NK-92 (cell line): ENCODE measurements around the gene ADCY9.
"Not testable (repeated sequence)": the region's sequence is repeated elsewhere in the genome, so short reads cannot be mapped to it uniquely, and the experiment has no call there.

Experiments used
- DNase-seq: peaks from one replicate; lab custom pipeline; 2025; ENCODE audit not compliant: unreplicated experiment; lab: John Stamatoyannopoulos, UW

The ADCY9 gene

DNA sequence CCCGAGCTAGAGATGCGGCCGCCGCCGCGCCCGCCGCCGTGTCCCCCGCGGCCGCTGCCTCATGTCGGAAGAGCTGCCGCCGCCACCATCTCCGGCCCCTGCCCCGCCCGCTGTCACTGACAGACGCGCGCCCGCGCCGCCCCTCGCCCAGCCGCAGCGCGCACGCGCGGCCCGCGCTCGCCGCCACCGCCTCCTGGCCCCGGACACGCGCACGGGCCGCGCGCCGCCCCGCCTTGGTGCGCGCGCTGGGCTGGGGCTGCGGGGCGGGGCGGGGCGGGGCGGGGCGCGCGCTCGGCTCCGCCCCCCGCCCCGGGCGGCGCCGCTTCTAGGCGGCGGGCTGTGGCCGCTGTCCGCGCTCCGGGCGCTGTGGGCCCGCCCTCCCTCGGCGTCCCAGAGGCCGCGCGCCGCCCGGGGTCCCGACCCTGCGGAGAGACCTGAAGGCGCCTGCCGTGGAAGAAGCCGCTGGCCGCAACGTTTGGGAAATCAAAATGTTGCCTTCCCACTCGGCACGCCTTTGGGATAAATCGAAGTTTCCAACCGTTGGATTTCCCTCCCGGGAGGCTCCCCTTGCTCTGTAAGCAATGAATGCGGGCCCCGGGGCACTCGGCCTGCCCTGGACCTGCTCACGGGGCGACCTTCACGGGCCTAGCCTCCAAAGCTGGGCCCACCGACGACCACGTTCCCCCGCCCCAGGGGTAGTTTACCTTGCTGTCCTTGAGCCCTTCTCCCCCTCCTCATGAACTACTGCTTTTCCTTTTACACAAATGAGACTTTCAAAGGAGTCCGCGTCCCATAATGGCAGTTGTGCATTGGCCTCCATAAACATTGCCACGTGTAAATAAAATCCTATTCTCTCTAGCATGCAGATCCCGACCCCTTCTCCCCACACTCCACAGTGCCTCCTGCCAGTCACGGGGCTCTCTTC is at the start of gene ADCY9:
ADCY9 (minus strand) TSS at position 118 of the 925 bp plus-strand sequence. CDS start 1,000 bp downstream, outside the sequence.
- DNase-seq = no peak

DNA sequence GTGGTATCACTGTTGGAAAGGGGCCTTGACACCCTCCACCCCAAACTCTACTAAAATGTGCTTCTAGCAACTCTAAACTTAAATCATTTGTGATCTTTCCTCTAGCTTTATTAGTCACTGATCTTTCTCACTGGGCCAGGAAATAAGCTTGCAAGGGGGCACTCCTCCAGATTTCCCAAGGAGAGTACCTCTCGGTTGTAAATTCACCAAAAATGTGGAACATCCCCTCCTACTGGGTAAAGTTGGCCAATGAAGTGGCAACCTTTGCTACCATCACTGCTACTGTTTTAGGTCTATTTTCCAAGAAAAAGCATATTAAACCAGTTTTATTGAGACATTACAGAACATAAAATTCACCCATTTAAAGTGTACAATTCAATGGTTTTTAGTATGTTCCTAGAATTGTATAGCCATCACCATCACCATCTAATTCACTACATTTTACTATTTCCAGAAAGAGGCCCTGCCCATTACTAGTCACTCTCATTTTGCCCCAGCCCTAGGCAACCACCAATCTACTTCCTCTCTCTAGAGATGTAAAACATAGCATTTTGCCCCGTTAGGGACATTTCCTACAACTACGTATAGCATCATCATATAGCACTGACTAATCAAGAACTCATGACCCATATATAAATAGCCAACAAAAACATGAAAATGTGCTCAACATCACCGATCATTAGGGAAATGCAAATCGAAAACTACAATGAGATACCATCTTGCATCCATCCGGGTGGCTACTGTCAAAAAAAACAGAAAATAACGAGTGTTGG is 44.6 kb upstream of the ADCY9 start:
- DNase-seq = no peak

DNA sequence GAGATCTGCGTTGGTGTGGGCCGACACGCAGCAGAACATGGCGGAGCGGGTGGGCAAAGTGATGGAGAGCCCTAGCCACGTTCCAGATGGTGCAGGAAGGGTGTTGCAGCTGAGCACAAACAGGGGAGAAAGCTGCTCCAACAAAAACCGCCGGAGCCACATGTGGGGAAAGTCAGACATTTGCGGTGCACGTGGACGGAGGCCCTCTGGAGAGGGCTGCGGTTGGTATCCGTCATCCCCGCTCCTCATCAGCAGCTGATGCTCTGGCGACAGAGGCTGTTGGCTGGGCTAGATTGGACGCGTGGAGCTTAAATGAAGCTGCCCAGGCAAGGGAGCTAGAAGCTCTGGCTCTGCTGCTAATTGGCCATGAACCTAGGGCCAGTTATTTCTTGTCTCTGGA is 43.5 kb upstream of the ADCY9 start:
- no peak for DNase-seq

DNA sequence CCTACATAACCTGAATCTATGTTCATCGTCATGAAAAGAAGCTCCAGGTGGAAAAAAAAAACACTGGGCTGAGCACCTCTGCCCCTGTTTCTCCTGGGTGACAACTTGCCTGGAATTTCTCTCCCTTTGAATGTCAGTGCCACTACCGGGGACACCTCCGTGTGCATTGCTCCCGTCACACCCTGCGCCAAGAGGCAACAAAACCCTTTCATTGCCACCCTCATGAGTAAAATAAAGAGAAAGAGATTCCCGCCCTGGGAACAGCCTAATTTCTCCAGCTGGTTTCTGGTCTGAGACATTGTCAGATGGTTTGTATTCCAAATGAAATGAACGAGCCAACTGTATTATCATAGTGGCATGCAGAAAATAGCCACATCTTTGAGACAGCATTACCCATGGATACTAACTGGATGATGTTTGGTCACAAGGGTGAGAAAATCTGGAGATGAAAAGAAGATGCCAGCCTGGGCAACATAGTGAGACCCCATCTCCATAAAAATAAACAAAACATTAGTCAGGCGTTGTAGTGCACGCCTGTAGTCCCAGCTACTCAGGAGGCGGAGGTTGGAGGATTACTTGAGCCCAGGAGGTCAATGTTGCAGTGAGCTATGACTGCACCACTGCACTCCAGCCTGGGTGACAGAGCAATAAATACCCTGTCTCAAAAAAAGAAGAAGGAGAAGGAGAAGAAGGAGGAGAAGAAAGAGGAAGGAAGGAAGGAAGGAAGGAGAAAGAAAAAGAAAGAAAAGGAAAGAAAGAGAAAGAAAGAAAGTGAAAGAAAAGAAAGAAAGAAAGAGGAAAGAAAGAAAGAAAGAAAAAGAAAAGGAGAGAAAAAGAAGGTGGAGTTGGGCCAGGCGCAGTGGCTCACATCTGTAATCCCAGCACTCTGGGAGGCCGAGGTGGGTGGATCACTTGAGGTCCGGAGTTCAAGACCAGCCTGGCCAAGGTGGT is 42.2 kb upstream of the ADCY9 start:
- no peak for DNase-seq

DNA sequence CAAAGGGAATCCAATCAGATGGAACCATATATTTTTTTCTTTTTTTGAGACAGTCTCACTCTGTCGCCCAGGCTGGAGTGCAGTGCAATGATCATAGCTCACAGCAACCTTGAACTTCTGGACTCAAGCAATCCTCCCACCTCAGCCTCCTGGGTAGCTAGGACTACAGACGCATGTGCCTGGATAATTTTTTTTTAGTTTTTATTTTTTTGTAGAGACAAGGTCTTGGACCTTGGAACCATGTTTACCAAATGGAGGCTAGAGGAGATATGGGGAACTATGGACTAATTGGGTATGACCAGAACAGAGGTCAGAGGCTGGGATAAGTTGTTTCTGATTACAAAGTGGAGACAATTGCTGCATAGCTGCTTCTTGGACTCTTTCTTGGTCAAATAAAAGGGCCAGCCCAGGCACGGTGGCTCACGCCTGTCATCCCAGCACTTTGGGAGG is 41.2 kb upstream of the ADCY9 start:
- no peak for DNase-seq

DNA sequence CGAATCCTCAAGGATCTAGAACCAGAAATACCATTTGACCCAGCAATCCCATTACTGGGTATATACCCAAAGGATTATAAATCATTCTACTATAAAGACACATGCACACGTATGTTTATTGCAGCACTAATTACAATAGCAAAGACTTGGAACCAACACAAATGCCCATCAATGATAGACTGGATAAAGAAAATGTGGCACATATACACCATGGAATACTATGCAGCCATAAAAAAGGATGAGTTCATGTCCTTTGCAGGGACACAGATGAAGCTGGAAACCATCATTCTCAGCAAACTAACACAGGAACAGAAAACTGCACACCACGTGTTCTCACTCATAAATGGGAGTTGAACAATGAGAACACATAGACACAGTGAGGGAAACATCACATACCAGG is 40.3 kb upstream of the ADCY9 start:
- DNase-seq = not testable (repeated sequence)

DNA sequence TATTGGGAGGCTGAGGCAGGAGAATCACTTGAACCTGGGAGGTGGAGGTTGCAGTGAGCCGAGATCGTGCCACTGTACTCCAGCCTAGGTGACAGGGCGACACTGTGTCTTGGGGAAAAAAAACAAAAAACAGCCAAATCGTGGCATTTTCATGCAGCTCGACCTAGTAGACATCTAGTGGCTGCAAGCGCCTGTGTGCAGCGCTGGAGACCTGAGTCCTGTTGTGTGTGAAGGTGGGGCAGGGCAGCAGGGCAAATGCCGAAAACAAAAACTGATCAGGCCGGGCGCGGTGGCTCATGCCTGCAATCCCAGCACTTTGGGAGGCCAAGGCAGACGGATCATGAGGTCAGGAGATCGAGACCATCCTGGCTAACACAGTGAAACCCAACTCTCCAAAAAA is 37.1 kb upstream of the ADCY9 start:
- not testable (repeated sequence) for DNase-seq

DNA sequence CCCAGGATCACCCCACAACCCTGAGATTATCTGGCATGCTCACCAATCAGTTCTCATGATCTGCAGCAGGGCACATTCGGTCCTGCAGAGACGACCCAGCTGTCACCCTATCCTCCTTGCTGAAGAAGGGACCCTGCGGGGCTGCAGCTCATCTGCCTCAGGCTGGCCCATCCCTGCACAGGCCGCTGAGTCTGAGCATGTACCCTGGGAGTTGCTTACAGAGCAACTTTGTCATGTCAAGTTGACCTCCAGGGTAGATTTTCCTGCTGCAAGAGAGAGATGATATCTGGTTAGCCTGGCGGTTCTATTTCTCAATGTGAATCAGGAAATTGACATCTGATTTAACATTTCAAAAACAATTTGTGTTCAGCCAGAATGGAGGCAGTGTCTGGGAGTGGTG is 36.0 kb upstream of the ADCY9 start:
- DNase-seq = no peak

DNA sequence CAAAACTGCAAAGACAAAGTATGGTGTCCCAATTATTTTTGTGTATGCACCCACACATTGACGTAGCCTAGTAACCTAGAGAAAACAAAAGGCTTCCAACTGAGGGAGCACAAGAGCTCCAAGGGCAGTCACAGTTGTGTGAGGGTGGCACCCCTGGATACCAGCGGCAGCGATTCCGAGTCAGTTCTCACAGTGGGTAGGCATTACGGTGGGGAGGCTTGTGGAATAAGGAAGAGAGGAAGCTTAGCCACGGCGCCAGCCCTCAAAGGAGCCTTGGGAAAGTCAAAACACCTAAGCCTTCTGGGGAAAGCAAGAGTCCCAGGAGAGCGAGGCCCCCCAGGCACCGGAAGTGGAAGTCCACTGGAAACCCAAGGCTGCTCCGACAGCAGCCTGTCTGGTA is 31.0 kb upstream of the ADCY9 start:
- no peak for DNase-seq

DNA sequence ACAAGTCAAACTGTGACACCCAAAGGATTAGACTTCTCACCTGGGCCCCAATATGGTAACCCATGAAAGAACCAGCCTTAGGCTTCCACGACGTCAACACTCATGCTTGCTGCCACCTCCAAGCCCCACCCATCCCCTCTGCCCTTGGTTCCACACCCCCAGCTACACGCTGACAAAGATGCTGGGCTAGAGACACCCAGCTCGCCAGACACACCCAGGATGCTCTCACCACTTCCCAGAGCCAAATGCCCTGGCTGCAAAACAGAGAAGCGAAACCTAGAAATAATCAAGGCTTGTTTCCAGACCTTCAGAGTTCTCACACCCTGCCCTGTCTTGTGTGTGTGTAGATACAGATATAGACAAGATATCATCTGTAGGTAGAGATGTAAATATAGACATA is 26.0 kb upstream of the ADCY9 start:
- no peak for DNase-seq

DNA sequence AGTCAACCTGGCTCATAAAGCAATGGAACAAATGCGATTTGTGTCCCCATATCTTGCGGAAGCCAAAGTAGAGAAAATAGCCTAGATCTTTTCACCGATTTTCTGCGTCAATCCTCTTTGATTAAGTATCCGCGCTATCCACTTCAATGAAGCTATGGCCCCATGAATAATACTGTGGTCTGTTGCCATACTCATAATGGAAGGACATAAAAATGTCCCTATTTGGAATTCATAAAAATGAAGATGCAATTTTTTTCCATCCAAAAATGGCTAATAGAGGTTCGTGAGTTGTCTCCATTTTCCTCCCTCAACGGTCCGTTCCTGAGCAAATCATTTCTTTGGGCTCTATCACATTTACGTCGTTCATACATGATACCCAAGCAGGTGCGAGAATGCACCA is 25.4 kb upstream of the ADCY9 start:
- no peak for DNase-seq

DNA sequence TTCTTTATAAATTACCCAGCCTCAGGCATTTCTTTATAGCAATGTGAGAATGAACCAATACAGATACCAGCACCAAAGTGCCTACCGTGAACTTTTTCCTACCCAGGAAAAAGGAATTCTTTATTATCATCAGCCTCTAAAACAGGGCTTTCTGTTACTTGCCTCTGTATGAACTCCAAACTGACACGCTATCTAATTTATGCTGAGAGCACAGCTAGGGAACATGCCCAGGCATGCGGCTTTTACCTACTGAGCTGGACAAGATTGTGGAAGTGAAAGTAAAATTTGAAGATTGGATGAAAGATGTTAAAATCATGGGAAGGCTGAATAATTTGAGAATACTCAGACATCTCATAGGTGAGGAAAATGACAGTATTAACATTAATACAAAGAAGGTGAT is 24.4 kb upstream of the ADCY9 start:
- DNase-seq = no peak

DNA sequence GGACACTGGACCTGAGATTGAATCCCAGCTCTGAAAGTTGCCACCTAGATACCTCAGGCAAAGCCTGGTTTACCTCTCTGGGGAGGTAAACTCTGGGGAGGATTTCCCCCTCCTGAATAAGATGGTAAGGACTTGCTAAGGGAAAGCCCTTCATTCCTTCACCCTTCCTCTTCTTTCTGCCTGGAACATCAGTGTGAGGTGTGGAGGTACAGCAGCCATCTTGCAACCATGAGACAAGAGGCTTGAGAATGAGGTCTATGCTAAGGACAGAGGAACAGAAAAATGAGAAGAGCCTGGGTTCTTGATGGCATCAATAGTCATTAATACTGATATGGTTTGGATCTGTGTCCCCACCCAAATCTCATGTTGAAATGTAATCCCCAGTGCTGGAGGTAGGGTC is 23.7 kb upstream of the ADCY9 start:
- DNase-seq = no peak

DNA sequence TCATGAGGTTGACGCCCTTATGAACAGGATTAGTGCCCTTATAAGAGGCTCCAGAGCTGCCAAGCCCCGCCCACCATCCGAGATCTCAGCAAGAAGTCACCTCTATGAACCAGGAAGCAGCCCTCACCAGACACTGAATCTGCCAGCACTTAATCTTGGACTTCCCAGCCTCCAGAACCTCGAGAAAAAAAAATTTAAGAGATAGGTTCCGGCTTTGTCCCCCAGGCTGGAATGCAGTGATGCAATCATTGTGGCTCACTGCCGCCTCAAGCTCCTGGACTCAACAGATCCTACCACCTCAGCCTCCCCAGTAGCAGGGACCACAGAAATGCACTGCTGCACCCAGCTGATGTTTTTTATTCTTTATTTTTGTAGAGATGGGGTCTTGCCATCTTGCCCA is 22.5 kb upstream of the ADCY9 start:
- no peak for DNase-seq

DNA sequence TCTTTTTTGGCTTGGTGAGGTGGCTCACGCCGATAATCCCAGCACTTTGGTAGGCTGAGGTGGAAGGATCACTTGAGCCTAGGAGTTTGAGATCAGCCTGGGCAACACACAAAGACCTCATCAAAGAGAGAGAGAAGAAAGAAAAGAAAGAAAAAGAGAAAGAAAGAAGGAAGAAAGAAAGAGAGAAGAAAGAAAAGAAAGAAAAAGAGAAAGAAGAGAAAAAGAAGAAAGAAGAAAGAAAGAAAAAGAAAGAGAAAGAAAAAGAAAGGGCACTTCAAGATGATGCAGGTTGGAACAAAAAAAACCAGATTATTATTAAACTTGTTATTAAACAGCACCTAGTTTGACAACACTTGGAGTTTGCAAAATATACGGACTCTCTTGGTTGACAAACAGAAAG is 21.2 kb upstream of the ADCY9 start:
- DNase-seq = no peak

DNA sequence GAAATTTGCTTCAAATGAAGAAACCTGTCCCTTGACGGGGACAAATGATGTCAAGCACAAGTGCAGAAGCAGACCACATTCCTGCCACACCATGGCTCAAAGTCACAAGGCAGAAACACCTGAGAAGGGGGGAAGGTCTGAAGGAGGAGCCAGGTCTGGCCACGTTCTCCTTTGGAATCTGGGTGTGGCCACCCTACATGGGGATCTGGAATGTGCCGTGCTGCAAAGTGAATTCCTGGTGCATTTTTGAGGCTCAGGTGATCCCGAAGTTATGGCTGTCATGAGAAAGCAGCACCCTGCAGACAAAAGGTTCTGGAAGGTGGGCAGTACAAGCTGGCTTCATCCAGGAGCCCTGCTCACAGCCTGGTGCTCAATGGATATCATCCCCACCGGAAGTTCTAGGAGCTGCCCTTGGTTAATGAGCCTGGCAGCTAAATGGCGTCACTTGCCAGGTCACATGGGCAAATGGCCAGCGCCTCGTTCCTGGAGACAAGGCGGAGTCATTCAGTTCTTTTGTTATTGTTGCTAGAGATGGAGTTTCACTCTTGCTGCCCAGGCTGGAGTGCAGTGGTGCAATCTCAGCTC is 20.1 kb upstream of the ADCY9 start:
- no peak for DNase-seq

DNA sequence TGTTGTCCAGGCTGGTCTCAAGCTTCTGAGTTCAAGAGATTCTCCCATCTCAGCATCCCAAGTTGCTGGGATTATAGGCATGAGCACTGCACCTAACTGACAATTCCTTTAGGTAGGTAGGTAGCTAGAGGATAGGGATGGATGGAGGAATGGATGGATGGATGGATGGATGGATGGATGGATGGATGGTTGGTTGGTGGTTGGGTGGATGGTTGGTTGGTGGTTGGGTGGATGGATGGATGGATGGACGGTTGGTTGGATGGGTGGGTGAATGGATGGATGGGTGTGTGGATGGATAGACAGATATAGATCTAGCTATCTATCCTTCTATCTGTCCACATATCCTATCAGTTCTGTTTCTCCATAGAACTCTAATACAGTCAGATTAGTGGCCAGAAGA is 19.3 kb upstream of the ADCY9 start:
- DNase-seq = no peak

DNA sequence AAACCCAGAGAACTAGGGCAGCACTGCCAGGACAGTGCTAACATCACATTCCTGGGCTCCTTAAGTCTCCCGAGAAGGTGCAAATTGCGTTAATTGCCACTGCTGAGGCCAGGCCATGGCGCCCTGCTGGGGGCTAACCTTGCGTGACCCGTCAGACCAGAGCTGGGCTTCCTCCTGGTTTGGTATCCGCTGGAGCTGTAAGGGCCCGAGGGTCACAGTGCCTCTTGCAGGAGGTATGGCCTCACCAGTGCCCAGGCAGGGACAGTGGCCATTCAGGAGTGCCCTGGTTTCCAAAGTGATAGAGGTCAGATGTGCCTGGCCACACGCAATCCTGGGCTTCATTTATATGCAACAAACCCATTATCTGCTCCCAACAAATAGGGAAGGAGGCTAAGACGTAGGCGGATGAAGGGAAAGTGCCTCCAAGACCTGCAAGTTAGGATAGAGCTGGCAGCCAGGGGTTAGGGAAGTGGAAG is 17.7 kb upstream of the ADCY9 start:
- DNase-seq = no peak

DNA sequence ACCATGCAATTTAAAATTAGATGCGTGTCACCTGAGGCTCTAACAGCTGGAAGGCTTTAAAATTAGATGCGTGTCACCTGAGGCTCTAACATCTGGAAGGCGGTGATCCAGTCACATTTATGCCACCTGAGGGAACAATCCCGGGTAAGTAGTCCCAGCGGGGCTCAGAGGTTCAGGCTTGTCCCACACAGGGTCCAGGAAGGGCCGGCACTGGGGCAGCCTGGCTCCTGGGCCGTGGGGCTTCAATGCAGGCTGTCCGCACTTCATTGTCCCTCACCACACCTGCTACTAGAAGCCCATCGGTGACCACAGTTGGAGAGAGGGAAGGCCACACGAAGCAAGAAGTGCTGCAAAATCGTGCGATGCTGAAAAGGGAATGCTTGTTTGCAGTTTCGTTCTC is 15.4 kb upstream of the ADCY9 start:
- no peak for DNase-seq

DNA sequence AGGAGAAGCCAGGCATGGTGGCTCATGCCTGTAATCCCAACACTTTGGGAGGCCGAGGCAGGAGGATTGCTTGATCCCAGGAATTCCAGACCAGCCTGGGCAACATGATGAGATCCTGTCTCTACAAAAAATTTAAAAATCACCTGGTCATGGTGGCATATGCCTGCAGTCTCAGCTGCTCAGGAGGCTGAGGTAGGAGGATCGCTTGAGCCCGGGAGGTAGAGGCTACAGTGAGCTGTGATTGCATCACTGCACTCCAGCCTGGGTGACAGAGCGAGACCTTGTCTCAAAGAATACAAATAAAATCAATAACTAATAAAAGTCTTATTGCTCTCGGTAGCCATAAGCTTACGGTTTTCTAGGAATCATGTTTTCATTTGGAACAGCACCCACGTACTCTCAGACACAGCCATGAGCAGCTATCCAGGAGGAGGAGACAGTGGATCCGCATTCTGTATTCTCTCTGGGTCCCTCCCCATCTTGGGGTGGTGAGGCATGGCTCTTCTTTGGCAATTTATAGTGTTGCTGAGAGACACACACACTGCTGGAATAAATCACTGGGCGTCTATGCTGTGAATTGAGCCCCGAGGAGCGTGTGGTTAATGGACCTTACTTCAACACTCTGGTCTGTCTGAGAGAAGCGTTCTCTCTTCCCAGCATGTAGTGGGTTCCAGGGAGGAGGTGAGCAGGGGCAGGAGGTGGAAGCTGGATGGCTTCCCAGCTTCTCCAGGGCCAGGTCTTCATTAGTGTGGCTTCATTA is 8.5 kb upstream of the ADCY9 start:
- no peak for DNase-seq
